Right lobe of liver (tissue), 4 donors: ENCODE measurements around the gene AMIGO1.

ENCODE experiments used
- POLR2A ChIP-seq: fragments of 450-650 bp; IDR thresholded peaks from one replicate; pipeline ENCODE4 v1.6.1; 2017; ENCODE audit warnings: antibody characterized with exemption, mild to moderate bottlenecking
- TF ChIP-seq, protein P1 (sequence below), 4 donors: fragments of 200-600 bp in 3 of 4; fragments of 450-650 bp in 1 of 4; IDR thresholded peaks; one replicate each; pipeline versions ENCODE4 v1.5.1 to v1.8.0; 2016 to 2022; ENCODE audit warnings: antibody characterized with exemption in 4 of 4, mild to moderate bottlenecking in 2 of 4
- donor health status: DM: no; HTN: no; CAD: no.
- donor health status: DM: no; HTN: no; CAD: no.
- donor health status: DM: no; HTN: yes; CAD: no.

DNA sequence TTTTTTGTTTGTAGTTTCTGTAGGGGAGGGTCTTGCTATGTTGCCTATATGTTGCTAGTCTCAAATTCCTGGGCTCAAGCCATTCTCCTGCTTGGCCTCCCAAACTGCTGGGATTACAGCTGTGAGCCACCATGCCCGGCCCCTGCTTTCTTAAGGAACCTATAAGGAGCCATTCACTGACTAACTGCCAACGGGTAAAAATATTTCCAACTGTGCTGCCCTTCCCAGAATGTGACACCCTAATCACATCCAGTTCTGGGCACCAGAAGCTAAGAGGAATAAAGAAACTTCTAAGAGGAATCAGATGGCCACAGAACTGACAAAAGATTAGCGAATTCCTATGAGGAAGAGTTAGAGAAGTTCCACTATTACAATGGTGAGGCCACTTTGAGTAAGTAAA lies 36.7 kb downstream of the AMIGO1 start:
- TF ChIP-seq, protein P1, sequence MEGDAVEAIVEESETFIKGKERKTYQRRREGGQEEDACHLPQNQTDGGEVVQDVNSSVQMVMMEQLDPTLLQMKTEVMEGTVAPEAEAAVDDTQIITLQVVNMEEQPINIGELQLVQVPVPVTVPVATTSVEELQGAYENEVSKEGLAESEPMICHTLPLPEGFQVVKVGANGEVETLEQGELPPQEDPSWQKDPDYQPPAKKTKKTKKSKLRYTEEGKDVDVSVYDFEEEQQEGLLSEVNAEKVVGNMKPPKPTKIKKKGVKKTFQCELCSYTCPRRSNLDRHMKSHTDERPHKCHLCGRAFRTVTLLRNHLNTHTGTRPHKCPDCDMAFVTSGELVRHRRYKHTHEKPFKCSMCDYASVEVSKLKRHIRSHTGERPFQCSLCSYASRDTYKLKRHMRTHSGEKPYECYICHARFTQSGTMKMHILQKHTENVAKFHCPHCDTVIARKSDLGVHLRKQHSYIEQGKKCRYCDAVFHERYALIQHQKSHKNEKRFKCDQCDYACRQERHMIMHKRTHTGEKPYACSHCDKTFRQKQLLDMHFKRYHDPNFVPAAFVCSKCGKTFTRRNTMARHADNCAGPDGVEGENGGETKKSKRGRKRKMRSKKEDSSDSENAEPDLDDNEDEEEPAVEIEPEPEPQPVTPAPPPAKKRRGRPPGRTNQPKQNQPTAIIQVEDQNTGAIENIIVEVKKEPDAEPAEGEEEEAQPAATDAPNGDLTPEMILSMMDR (IDR thresholded peaks at IDR 0.05) = no peak
- no peak for TF ChIP-seq POLR2A
